GM21717 (cell line): ENCODE measurements around the gene PDE6A.

Source experiments
- ATAC-seq: cut with Tn5 transposase; IDR thresholded peaks from one replicate; pipeline ENCODE4 v1.9.1; 2021; ENCODE audit warnings: mild to moderate bottlenecking, moderate library complexity; ENCODE audit not compliant: unreplicated experiment

The PDE6A gene

DNA sequence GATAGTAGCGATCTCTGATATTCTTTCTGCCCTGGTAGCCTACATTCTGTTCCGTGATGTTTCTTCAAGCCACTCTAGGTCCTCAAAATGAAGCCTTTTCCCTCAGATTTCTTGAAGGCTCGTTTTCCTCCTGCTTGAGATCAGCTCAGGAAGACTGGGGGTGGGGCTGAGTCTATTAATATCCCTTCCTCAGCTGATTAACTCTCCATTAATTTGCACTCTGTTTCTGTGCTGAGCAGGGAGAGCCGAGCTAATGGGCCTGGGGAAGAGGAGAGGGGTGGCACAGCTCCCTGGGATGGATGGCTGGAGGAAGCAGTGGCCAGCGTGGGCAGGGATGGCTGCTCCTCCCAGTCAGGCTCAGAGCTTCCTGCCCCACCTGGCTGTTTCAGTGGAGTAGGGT lies 121.2 kb downstream of the PDE6A start:
- no peak for ATAC-seq

DNA sequence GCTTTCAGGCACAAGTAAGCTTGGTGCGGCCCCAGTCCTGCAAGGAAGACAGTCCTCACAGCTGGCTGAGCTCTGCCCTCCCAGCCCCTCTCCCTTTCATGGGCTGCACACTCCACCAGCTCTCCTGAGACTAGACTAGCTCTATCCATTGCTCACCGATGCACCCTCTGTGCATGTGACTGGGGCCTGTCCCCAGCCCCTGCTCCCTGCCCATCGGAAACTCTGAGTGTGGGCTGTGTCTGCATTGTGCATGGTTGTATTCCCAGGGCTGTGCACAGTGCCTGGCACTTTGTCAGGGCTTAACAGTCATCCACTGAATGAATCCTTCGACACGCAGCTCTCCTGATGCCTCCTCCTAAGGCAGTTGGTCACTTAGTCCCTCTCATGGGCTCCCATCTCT lies 122.3 kb downstream of the PDE6A start:
- ATAC-seq = no peak

DNA sequence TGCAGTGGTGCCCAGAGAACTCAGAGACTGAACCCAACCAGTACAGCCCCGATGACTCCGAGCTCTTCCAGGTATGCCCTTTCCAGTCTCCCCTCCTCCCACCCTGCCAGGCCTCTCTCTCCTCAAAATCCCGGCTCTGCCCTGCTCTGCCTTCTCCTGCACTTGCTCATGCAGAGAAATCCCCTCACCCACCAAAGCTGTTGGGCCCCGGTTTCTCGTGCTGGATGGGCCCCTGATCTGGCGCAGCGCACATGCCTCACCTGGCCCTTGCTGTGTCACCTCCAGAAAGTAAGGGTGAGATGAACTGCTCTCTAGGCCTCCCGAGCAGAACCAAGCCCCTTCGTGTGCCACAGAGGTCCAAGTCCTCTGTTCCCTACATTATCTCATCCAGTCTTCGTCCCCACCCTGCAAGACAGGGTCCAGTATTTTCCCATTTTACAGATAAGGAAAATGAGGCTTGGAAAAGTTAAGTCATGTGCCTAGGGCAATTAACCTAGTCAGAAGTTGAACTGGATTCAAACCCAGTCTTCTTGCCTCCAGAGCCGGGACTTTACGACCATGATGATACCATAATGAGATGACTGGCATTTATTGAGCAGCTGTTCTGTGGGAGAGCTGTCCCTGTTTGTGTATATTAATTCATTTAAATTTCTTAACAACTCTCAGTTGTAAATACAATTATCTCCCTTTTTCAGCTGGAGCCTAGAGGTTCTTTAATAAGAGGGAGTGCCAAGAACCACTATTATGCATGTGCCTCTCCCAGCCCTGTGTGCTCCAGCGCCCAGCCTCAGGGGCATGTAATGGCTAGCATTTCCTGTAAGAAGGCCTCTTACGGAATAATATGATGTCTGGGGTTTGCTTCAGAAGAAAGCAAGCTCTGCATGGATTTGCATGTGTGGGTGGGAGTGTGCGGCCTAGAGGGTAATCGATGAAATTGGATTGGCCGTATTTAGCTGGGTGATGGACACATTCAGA lies 123.8 kb downstream of the PDE6A start:
- no peak for ATAC-seq

DNA sequence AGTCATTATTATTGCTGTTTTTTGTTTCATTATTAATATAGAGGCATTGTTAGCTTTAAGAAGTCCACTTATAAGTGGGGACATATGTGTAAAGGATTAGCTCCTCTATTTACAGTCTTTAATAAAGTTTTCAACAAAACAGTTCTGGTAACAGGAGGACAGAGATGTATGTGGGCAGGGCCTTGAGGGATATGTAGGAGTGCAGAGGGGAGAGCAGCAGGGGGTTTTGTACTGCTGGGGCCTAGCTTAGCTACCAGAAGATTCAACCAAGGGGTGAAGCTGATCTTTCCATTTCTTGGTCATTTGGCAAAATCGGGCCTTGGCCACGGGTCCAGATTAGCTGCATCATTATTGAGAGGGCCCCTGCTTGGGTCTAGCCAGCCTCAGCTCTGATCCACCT lies 124.6 kb downstream of the PDE6A start:
- no peak for ATAC-seq

DNA sequence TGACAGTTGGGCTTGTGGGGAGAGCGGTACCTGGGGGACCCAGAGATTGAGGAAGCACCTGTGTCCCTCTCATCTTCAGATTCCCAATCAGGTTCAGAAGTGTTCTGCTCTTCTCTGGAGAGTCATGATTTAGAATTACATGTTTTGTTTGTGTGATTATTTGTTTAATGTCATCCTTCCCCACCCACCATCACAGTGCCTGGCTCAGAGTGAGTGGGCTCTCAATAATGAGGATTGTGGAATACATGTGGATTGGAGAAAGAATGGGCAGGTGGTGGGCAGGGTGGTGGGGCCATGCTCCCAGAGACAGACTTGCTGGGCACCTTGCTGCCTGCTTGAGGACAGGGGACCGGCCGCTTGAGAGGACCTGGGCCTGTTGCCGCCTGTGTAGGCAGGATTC lies 126.5 kb downstream of the PDE6A start:
- no peak for ATAC-seq

DNA sequence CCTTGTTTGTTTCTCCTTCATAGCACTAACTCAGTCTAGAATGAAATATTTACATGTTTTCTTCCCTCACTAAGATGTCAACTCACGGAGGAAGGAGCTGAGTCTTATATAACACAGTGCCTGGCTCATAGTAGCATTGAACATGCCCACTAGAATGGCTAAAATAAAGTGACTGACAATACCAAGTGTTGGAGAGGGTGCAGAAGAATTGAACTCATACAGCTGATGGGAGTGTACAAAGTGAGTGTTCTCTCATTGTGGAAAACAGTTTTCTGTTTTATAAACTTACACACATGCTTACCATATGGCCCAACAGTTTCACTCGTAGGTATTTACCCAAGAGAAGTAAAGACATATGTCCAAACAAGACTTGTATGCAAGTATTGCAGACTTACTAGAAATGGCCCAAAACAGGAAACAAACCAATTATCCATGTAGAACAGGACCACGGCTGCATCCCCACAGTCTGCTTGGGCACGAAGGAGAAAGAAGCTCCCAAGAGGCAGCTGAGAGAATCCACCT lies 127.0 kb downstream of the PDE6A start:
- ATAC-seq = no peak

DNA sequence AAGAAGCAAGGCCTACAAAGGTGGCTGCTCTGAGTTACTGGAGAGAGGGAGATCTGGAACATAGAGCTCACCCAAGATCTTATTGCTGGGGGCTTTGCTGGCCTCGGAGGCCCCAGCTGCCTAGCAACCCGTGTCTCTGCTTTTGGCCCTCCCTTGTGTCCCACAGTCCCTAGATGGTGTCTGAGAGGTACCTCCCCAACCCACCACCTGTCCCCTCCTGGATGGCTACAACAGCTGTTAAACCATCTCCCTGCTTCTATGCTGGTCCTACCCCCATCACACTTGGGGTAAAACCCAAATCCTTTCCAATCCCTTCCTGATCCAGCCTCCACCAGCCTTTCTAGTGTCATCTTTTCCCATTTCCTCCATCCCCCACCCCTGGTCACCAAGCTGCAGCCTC lies 127.9 kb downstream of the PDE6A start:
- ATAC-seq = no peak

DNA sequence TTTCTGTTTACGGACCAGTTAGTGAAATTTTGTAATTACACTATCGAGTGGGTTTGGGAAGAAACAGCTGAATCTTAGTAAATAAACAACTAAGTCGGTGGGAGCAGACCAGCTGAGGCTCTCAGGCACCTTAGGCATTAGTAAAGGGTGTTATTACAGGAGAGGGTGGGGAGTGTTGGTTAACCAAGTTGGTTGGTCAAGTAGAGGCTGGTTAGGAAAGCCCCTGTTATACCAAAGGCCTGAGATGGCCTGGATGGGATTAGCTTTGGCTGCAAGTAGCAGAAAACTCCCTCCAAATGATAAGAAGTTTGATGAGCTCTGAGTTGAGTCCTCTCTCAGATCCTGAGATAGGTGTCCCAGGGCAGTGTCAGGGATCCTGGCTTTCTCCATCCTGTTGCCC lies 133.1 kb downstream of the PDE6A start:
- ATAC-seq = no peak

DNA sequence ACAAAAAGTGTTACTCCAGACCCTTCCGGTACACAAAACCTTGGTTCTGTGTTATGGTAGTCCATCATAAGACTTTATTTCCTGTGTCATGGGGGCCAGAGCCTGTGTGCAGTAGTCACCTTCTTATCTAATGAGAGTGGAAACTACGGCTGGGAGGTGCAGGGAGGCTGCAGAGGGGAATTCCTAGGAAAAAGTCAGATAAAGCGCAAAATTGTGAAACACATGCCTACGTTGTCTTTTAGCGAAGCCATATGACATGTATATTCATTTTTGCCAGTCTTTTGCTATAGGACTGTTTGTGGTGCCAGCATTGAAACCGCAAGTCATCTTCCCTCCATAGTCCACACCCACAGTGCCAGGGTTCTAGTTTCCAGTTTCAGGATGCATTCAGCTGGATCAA lies 133.7 kb downstream of the PDE6A start:
- ATAC-seq = no peak

DNA sequence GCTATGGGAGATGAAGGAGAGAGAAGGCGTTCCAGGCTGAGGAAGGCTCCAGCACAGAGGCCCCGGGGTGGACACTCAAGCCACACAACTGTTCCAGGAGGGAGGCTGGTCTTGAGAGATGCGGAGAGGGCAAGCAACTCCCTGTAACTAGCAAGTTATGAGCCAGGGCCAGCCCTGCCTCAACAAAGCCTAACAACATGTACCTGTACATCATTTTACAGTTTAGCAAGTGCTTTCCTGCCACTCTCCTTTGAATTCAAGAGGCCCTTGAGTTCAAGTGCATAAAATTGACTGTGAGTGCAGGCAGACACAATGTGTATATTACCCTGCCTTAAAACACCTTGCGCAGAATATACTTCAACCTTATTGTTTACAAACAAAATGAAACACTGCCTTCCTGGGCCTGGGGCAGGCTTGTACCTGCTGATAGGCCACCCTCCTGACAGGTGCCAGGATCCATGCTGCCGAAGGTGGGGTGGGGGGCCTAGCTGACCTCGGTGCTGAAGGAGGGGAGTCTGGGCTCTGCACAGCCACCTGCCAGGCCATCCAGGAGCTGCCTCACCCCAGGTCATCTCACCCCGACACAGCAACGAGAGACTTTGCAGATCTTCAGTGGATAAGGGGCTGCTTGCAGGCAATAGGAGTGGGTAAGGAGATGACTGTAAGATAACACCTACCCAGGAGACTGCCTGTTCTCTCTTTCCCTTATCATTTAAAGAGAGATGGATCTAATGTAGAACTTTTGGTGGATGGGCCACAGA lies 134.5 kb downstream of the PDE6A start:
- ATAC-seq = no peak

DNA sequence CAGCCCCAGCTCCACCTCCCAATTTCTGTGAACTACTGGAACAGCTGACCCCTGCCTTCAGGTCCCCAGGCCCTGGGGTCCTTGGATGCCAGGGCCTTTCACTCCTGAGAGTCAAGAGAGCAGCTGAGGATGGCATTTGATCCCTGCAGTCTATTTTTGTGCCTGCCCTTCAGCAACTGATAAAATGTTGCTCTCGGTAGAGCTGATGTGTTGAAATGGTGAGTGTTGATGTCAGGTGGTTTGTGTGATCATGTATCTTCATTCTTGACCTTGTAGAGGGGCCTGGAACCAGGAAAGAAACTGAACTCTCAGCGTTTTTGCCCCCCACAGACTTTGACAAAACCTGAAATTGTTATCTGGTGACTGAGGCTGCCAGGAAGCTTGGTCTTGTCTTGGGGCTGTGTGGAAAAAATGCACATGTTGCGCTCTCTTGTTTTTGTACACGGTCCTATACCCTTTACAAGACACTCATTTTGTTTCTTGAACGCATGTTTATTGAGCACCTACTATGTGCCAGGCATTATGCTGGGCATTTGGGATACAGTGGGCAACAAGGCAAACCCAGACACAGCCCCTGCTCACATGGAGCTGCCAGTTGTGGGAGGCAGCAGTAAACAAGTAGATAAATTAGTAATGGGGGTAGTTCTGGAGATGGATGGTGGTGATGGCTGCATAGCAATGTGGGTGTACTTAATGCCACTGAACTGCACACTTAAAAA lies 136.2 kb downstream of the PDE6A start:
- ATAC-seq = no peak
